SK-N-SH treated with all-trans-retinoic acid at 6 μM for 48 hours (cell line): ENCODE results near the gene CABP4.

Experiments
- ATAC-seq: fragments of 200-7000 bp; cut with Tn5 transposase; 3 replicates; pipeline ENCODE4 v1.9.1; 2020; ENCODE audit warnings: mild to moderate bottlenecking, moderate library complexity
- ARNTL ChIP-seq: fragments of 450-650 bp; formaldehyde crosslinking; IDR thresholded peaks from 2 replicates; pipeline ENCODE4 v1.5.0; 2020; ENCODE audit warnings: low read depth, mild to moderate bottlenecking, moderate library complexity, borderline replicate concordance
- BACH2 ChIP-seq: fragments of 250-450 bp; sonication (Bioruptor Pico); IDR thresholded peaks from 2 replicates; pipeline ENCODE4 v1.9.0; 2021; ENCODE audit warnings: mild to moderate bottlenecking, borderline replicate concordance
- CREB5 ChIP-seq: fragments of 250-450 bp; sonication (Bioruptor Pico); IDR thresholded peaks from 2 replicates; pipeline ENCODE4 v1.5.1; 2020; ENCODE audit warnings: low read depth, mild to moderate bottlenecking, moderate library complexity
- CSDC2 ChIP-seq: fragments of 250-450 bp; sonication (Bioruptor Pico); IDR thresholded peaks from 2 replicates; pipeline ENCODE4 v1.5.0; 2020; ENCODE audit warnings: mild to moderate bottlenecking, moderate library complexity
- CSRNP3 ChIP-seq: fragments of 250-450 bp; sonication (Bioruptor Pico); IDR thresholded peaks from 2 replicates; pipeline ENCODE4 v1.5.1; 2021; ENCODE audit warnings: mild to moderate bottlenecking, moderate library complexity
- ESRRG ChIP-seq: fragments of 250-450 bp; sonication (Bioruptor Pico); IDR thresholded peaks from 2 replicates; pipeline ENCODE4 v1.6.1; 2021; ENCODE audit warnings: mild to moderate bottlenecking
- GLIS3 ChIP-seq: fragments of 250-450 bp; sonication (Bioruptor Pico); IDR thresholded peaks from 2 replicates; pipeline ENCODE4 v1.5.0; 2020; ENCODE audit warnings: mild to moderate bottlenecking, moderate library complexity
- ISL1 ChIP-seq: fragments of 250-450 bp; sonication (Bioruptor Pico); IDR thresholded peaks from 2 replicates; pipeline ENCODE4 v2.1.2; 2022; ENCODE audit warnings: mild to moderate bottlenecking, moderate library complexity
- OSR1 ChIP-seq: fragments of 250-450 bp; sonication (Bioruptor Pico); IDR thresholded peaks from 2 replicates; pipeline ENCODE4 v1.8.0; 2022; ENCODE audit warnings: moderate library complexity, mild to moderate bottlenecking, inconsistent platforms
- PPARA ChIP-seq: fragments of 250-450 bp; sonication (Bioruptor Pico); IDR thresholded peaks from 2 replicates; pipeline ENCODE4 v1.5.0; 2020; ENCODE audit warnings: mild to moderate bottlenecking, borderline replicate concordance
- RARB ChIP-seq: fragments of 250-450 bp; sonication (Bioruptor Pico); IDR thresholded peaks from 2 replicates; pipeline ENCODE4 v1.8.0; 2021; ENCODE audit warnings: mild to moderate bottlenecking, moderate library complexity
- SNAI2 ChIP-seq: fragments of 250-450 bp; sonication (Bioruptor Pico); IDR thresholded peaks from 2 replicates; pipeline ENCODE4 v1.5.0; 2020; ENCODE audit warnings: mild to moderate bottlenecking, moderate library complexity
- TCF4 ChIP-seq: fragments of 250-450 bp; sonication (Bioruptor Pico); IDR thresholded peaks from 2 replicates; pipeline ENCODE4 v1.8.0; 2021; ENCODE audit warnings: mild to moderate bottlenecking, moderate library complexity, borderline replicate concordance
- TOX ChIP-seq: fragments of 250-450 bp; sonication (Bioruptor Pico); IDR thresholded peaks from 2 replicates; pipeline ENCODE4 v1.8.0; 2021; ENCODE audit warnings: mild to moderate bottlenecking, moderate library complexity, borderline replicate concordance
- TSHZ2 ChIP-seq: fragments of 250-450 bp; sonication (Bioruptor Pico); IDR thresholded peaks from 2 replicates; pipeline ENCODE4 v1.5.0; 2020; ENCODE audit warnings: mild to moderate bottlenecking, moderate library complexity
- ZC3H10 ChIP-seq: fragments of 250-450 bp; sonication (Bioruptor Pico); IDR thresholded peaks from 2 replicates; pipeline ENCODE4 v1.5.1; 2021; ENCODE audit warnings: mild to moderate bottlenecking, moderate library complexity
- ZFP3 ChIP-seq: fragments of 250-450 bp; sonication (Bioruptor Pico); IDR thresholded peaks from 2 replicates; pipeline ENCODE4 v1.5.0; 2020; ENCODE audit warnings: mild to moderate bottlenecking, moderate library complexity
- ZFP30 ChIP-seq: fragments of 450-650 bp; formaldehyde crosslinking; IDR thresholded peaks from 2 replicates; pipeline ENCODE4 v1.5.0; 2022; ENCODE audit warnings: mild to moderate bottlenecking, moderate library complexity
- ZNF565 ChIP-seq: fragments of 450-650 bp; formaldehyde crosslinking; conservative IDR thresholded peaks from 2 replicates; pipeline ENCODE4 v1.5.0; 2020; ENCODE audit warnings: low read depth, mild to moderate bottlenecking, moderate library complexity
- ZNF70 ChIP-seq: fragments of 450-650 bp; formaldehyde crosslinking; IDR thresholded peaks from 2 replicates; pipeline ENCODE4 v1.5.0; 2020; ENCODE audit warnings: mild to moderate bottlenecking, moderate library complexity
- ZNF8 ChIP-seq: fragments of 450-650 bp; formaldehyde crosslinking; IDR thresholded peaks from 2 replicates; pipeline ENCODE4 v1.5.0; 2020; ENCODE audit warnings: mild to moderate bottlenecking, moderate library complexity
- TF ChIP-seq, protein P1 (sequence below): fragments of 250-450 bp; sonication (Bioruptor Pico); IDR thresholded peaks from 2 replicates; pipeline ENCODE4 v1.8.0; 2020; ENCODE audit warnings: mild to moderate bottlenecking, moderate library complexity, borderline replicate concordance
- TF ChIP-seq, protein P2 (sequence below): fragments of 250-450 bp; sonication (Bioruptor Pico); IDR thresholded peaks from 2 replicates; pipeline ENCODE4 v1.8.0; 2021; ENCODE audit warnings: low read depth, mild to moderate bottlenecking, moderate library complexity, borderline replicate concordance

The CABP4 gene

GRCh38 chr11:67409261-67409666, 45.9 kb upstream of the CABP4 start:
- no peak for ATAC-seq
- TF ChIP-seq CSRNP3 = no peak
- TF ChIP-seq ZNF565 (CRISPR knock-in tag) = no peak
- no peak for TF ChIP-seq PPARA
- TF ChIP-seq ISL1 (CRISPR knock-in tag) = no peak
- TF ChIP-seq ESRRG (CRISPR knock-in tag) = no peak
- no peak for TF ChIP-seq ZNF70 (CRISPR knock-in tag)
- no peak for TF ChIP-seq SNAI2
- no peak for TF ChIP-seq BACH2 (CRISPR knock-in tag)
- TF ChIP-seq, protein P1, sequence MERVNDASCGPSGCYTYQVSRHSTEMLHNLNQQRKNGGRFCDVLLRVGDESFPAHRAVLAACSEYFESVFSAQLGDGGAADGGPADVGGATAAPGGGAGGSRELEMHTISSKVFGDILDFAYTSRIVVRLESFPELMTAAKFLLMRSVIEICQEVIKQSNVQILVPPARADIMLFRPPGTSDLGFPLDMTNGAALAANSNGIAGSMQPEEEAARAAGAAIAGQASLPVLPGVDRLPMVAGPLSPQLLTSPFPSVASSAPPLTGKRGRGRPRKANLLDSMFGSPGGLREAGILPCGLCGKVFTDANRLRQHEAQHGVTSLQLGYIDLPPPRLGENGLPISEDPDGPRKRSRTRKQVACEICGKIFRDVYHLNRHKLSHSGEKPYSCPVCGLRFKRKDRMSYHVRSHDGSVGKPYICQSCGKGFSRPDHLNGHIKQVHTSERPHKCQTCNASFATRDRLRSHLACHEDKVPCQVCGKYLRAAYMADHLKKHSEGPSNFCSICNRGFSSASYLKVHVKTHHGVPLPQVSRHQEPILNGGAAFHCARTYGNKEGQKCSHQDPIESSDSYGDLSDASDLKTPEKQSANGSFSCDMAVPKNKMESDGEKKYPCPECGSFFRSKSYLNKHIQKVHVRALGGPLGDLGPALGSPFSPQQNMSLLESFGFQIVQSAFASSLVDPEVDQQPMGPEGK (CRISPR knock-in tag) = no peak
- no peak for TF ChIP-seq TOX
- TF ChIP-seq ZC3H10 (CRISPR knock-in tag) = no peak
- no peak for TF ChIP-seq TSHZ2
- no peak for TF ChIP-seq ZFP3 (CRISPR knock-in tag)
- TF ChIP-seq CSDC2 (CRISPR knock-in tag) = no peak
- TF ChIP-seq, protein P2, sequence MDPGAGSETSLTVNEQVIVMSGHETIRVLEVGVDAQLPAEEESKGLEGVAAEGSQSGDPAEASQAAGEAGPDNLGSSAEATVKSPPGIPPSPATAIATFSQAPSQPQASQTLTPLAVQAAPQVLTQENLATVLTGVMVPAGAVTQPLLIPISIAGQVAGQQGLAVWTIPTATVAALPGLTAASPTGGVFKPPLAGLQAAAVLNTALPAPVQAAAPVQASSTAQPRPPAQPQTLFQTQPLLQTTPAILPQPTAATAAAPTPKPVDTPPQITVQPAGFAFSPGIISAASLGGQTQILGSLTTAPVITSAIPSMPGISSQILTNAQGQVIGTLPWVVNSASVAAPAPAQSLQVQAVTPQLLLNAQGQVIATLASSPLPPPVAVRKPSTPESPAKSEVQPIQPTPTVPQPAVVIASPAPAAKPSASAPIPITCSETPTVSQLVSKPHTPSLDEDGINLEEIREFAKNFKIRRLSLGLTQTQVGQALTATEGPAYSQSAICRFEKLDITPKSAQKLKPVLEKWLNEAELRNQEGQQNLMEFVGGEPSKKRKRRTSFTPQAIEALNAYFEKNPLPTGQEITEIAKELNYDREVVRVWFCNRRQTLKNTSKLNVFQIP (CRISPR knock-in tag) = no peak
- TF ChIP-seq ZNF8 (CRISPR knock-in tag) = no peak
- TF ChIP-seq OSR1 (CRISPR knock-in tag) = no peak
- no peak for TF ChIP-seq GLIS3 (CRISPR knock-in tag)
- no peak for TF ChIP-seq ARNTL (CRISPR knock-in tag)

DNA sequence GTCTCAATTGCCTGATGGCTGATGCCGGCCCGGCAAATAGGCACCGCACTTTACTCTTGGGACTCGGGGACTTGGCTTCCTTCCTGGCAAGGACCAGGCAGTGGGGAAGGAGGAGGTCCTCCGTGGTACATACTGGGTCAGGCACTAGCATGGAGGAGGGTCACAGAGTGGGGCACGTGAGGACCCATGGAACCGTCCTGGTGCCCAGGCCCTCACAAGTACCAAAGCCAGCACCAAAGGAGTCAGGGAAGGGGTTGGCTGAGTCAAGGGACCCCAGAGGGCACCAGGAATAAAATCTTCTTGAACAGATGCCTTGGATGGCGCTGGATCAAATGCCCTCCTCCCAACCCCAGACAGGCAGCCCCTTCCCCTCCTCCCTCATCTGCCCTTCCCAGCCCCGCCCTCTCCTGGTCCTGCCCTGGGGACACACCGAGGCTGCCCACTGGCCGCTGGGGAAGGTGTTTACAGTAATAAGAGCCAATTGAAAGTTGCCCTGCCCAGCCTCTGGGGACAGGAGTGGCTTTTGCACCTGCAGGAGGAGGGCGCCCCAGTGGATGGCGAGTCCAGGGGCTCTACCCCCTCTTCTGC, 45.3 kb upstream of the CABP4 start:
- ATAC-seq = no peak
- TF ChIP-seq CSDC2 (CRISPR knock-in tag) (no peak), ZNF70 (CRISPR knock-in tag) (no peak), ARNTL (CRISPR knock-in tag) (no peak), ESRRG (CRISPR knock-in tag) (no peak)

DNA sequence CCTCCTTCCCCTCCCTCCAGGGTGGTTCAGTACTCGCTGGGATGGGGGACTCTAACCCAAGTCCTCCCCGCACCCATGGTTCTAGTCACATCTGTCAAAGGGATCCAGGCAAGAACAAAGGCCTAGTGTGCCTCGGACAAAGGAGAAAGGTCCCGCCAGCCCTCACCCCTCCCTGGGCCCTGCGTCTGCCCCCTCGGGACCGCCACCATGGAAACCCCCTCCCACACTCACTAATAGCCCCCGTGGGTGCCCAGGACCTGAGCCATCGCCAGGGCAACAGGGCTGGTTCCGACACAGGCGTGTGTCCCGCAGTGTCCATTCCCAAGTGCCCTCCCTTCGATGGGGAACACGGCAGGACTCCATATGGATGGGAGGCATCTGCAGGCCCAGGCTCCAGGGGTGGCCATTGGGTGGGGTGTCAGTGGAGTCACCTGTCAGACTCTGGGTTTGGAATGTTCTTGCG, 44.8 kb upstream of the CABP4 start:
- no peak for ATAC-seq
- TF ChIP-seq ZFP3 (CRISPR knock-in tag) (no peak), BACH2 (CRISPR knock-in tag) (no peak), TCF4 (CRISPR knock-in tag) (no peak), CSRNP3 (no peak), CREB5 (CRISPR knock-in tag) (no peak), RARB (CRISPR knock-in tag) (no peak), SNAI2 (no peak), ZNF8 (CRISPR knock-in tag) (no peak), ZNF70 (CRISPR knock-in tag) (no peak), PPARA (no peak), ZC3H10 (CRISPR knock-in tag) (no peak), CSDC2 (CRISPR knock-in tag) (no peak), ZFP30 (CRISPR knock-in tag) (no peak), ESRRG (CRISPR knock-in tag) (no peak), ARNTL (CRISPR knock-in tag) (no peak)
